Right lobe of liver (tissue), 6 donors: ENCODE results near the gene JMJD8. TPM values are rescaled to one million over a fixed set of nuclear protein-coding genes. Genes with fewer than 3 reads are reported as not detected.

ENCODE experiments used
- ATAC-seq, 4 donors: fragments of 200-7000 bp; cut with Tn5 transposase; one replicate each; pipeline ENCODE4 v1.9.1; 2020; ENCODE audit warnings: mild to moderate bottlenecking in 4 of 4, moderate library complexity in 4 of 4
- DNase-seq, 3 donors: peaks; one replicate each; pipeline ENCODE4 v3.0.0-alpha.2; 2020
- H3K27ac ChIP-seq, 3 donors: fragments of 200-600 bp; one replicate each; pipeline ENCODE4 v1.8.0; 2022
- H3K27me3 ChIP-seq, 2 donors: fragments of 200-600 bp; one replicate each; pipeline ENCODE4 v1.8.0; 2022
- H3K36me3 ChIP-seq, 4 donors: fragments of 200-600 bp; sonication (generic) in 1 of 4; one replicate each; pipeline versions ENCODE4 v1.5.1 to v1.8.0; 2017 to 2022; ENCODE audit warnings: control low read depth in 1 of 4
- H3K4me1 ChIP-seq, 4 donors: fragments of 200-600 bp; sonication (generic) in 1 of 4; one replicate each; pipeline versions ENCODE4 v1.5.1 to v1.8.0; 2017 to 2022; ENCODE audit warnings: control low read depth in 1 of 4
- H3K4me3 ChIP-seq, 3 donors: fragments of 200-600 bp; one replicate each; pipeline ENCODE4 v1.8.0; 2022
- H3K9me3 ChIP-seq, 4 donors: fragments of 200-600 bp; sonication (generic) in 1 of 4; one replicate each; pipeline versions ENCODE4 v1.5.1 to v1.8.0; 2017 to 2022; ENCODE audit warnings: control low read depth in 1 of 4
- CTCF ChIP-seq, 4 donors: fragments of 200-600 bp in 3 of 4; fragments of 450-650 bp in 1 of 4; IDR thresholded peaks; one replicate each; pipeline versions ENCODE4 v1.5.1 to v1.8.0; 2016 to 2022; ENCODE audit warnings: antibody characterized with exemption in 4 of 4, mild to moderate bottlenecking in 2 of 4
- POLR2A ChIP-seq: fragments of 450-650 bp; IDR thresholded peaks from one replicate; pipeline ENCODE4 v1.6.1; 2017; ENCODE audit warnings: antibody characterized with exemption, mild to moderate bottlenecking
- WGBS: methylation state at CpG from one replicate; pipeline ENCODE4 v1.1.6; 2018; ENCODE audit warnings: low coverage, low lambda C conversion rate; ENCODE audit not compliant: insufficient coverage; ENCODE audit errors: missing lambda C conversion rate; 5-methylcytosine and 5-hydroxymethylcytosine counted together
- intact Hi-C, 2 donors: fragments of 100-400 bp; cut with DNase I; formaldehyde crosslinking; loops; one replicate each; pipeline versions ENCODE4 v1.11.2 to v1.14.1; 2022
- total RNA-seq, 6 experiments: library from RNA; depleted of rRNA in 2 of 6; stranded (reverse); fragments of >200 nt in 2 of 6; fragmentation: NEBNext Ultra II Directional in 3 of 6; extraction: Animal tissue kit (Norgen Biotek cat#: 25700) in 3 of 6; gene quantifications; one replicate each; pipeline versions ENCODE4 v1.1.0 to v1.2.4, GENCODE V29; 2016 to 2023
- donor health status: DM: no; HTN: yes; CAD: no.
- donor health status: DM: no; HTN: no; CAD: no.
- donor health status: DM: no; HTN: no; CAD: no.
- donor health status: DM: no; HTN: yes; CAD: no.
- donor health status: DM: no; HTN: yes; CAD: no.

The JMJD8 gene
- total RNA-seq, 6 experiments from 2014 or later = 26.9 to 68.1 (median 36.9) TPM

DNA sequence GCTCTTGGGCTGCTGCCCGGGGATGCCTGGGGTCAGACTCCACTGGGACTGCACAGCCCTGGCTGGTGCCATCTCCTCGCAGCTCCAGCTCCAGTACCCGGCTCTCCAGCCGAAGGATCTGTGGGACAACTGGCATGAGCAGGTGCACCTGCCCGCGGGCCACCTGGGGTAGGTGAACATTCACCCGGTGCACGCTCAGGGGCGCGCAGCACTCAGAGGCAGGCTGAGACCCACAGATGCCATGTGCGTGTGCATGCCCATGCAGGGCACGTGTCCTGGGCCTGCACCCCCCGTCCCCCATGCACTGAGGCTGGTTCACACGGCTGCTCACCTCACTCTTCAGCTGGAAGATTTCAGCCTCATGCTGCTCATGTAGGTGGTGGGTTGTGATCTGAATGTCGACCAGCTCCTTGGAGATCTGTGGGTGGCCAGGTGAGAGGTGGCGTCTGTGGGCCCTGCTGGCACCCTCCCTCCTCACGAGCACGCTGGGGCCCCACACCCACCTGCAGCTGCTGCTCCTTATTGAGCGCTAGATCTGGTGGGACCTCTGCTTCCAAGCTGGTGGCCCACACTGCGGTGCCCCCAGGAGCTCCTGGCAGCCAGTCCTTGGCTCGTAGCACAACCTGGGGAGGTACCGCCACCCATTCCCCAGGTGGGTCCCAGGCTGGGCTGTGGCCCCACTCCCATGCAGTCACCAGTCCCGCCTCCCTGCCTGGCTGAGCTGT, 41.5 kb upstream of the JMJD8 start:
- H3K36me3 ChIP-seq = no peaks in the 10 kb centered on the region
- WGBS = 41% methylated on average over 3 of the region's 23 CpGs
- H3K27ac ChIP-seq = no peak overlapping the region
- peaks cover 0 to 21% (median 2%) of the 10 kb centered on the region in 4 donors for H3K4me1 ChIP-seq
- TF ChIP-seq POLR2A = no peak
- no peak for TF ChIP-seq CTCF (IDR thresholded peaks at IDR 0.05)
- H3K4me3 ChIP-seq = no peak overlapping the region
- intact Hi-C loops = no loop called here
- ATAC-seq (no peak), DNase-seq (no peak)
- H3K27me3 ChIP-seq = no peaks in the 10 kb centered on the region
- no peaks in the 10 kb centered on the region for H3K9me3 ChIP-seq

DNA sequence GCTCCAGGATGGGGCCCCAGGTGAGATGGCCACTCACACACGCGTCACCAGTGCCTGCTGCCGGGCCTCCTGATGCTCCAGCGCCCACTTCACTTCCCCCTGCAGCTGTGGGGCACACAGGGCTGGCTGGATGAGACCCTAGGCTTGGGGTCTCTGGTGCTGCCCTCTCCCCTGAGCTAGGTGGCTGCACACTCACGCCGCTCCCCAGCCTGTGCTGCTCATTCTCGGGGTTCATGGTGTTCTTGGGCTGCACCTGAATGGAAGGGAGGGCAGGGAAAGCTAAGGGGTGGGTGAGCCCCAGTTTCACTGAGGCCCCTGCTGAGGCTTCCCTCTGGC, 40.9 kb upstream of the JMJD8 start:
- ATAC-seq = no peak
- no peaks in the 10 kb centered on the region for H3K27me3 ChIP-seq
- peaks cover 0 to 26% (median 3%) of the 10 kb centered on the region in 4 donors for H3K4me1 ChIP-seq
- H3K9me3 ChIP-seq = no peaks in the 10 kb centered on the region
- WGBS = 61% methylated on average over 5 of the region's 7 CpGs
- no peak overlapping the region for H3K4me3 ChIP-seq
- intact Hi-C loops = no loop called here
- H3K27ac ChIP-seq = no peak overlapping the region
- no peak for DNase-seq
- TF ChIP-seq CTCF (IDR thresholded peaks at IDR 0.05) (no peak), POLR2A (no peak)
- no peaks in the 10 kb centered on the region for H3K36me3 ChIP-seq

- Histone ChIP-seq H3K36me3 (no peaks in the 10 kb centered on the region), H3K9me3 (no peaks in the 10 kb centered on the region), H3K27me3 (no peaks in the 10 kb centered on the region), H3K4me3 (no peak overlapping the region), H3K27ac (no peak overlapping the region), H3K4me1 (peaks cover 0 to 28% (median 3%) of the 10 kb centered on the region in 4 donors)
- intact Hi-C loops = no loop called here
- TF ChIP-seq POLR2A (no peak), CTCF (IDR thresholded peaks at IDR 0.05) (no peak)
- 10% methylated on average over 2 of the region's 29 CpGs for WGBS
- ATAC-seq (no peak), DNase-seq (no peak)
Observed at GRCh38 chr16:724188-725040, 40.3 kb upstream of the JMJD8 start.

DNA sequence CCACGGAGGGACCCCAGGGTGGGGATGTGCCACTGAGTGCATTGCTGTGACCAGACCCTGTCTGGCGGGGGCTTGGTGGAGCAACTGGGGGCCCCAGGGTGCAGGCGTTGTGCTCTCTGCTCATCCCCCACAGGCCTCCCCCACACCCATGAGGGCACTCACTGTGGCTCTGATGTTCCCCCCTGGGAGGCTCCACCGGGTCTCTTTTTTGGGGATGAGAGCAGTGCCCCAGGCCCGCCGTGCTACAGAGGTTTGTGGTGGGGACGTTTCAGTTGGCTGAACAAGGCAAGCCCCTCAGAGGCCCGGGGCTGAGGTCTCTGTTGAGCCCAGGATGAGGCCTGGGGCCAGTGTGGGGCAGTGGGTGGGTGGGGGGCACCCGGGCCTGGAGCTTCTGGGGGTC, 39.6 kb upstream of the JMJD8 start:
- Histone ChIP-seq H3K27ac (no peak overlapping the region), H3K4me1 (peaks cover 0 to 28% (median 3%) of the 10 kb centered on the region in 4 donors), H3K9me3 (no peaks in the 10 kb centered on the region), H3K36me3 (no peaks in the 10 kb centered on the region), H3K27me3 (no peaks in the 10 kb centered on the region), H3K4me3 (no peak overlapping the region)
- WGBS = 82% methylated on average over 3 of the region's 9 CpGs
- DNase-seq (no peak), ATAC-seq (no peak)
- intact Hi-C loops = no loop called here
- TF ChIP-seq CTCF (IDR thresholded peaks at IDR 0.05) = no peak
- TF ChIP-seq POLR2A = no peak
